DOHH2 (cell line): ENCODE measurements around the gene IFNL4.
"Not testable (repeated sequence)": the region's sequence is repeated elsewhere in the genome, so short reads cannot be mapped to it uniquely, and the experiment has no call there.

Source experiments
- H3F3A ChIP-seq: fragments of 200-600 bp; sonication (generic), shearing (Covaris generic); 2 replicates; pipeline ENCODE4 v1.6.0; 2016; ENCODE audit warnings: antibody characterized with exemption, mild to moderate bottlenecking; ENCODE audit not compliant: control insufficient read depth, insufficient read depth
- H3K27ac ChIP-seq: fragments of 200-600 bp; sonication (generic); 2 replicates; pipeline ENCODE4 v1.5.1; 2014; ENCODE audit warnings: low read depth, mild to moderate bottlenecking, low read length, moderate library complexity
- H3K27me3 ChIP-seq: fragments of 200-600 bp; sonication (generic); 2 replicates; pipeline ENCODE4 v1.6.1; 2014; ENCODE audit warnings: mild to moderate bottlenecking, low read length, mixed read lengths; ENCODE audit not compliant: control insufficient read depth
- H3K36me3 ChIP-seq: fragments of 200-600 bp; sonication (generic); 2 replicates; pipeline ENCODE4 v1.6.1; 2014; ENCODE audit warnings: mild to moderate bottlenecking, low read length, moderate library complexity, mixed read lengths; ENCODE audit not compliant: control insufficient read depth
- H3K4me1 ChIP-seq: fragments of 200-600 bp; sonication (generic); 2 replicates; pipeline ENCODE4 v1.6.1; 2014; ENCODE audit warnings: mild to moderate bottlenecking, low read length, mixed read lengths; ENCODE audit not compliant: control insufficient read depth
- H3K4me2 ChIP-seq: fragments of 200-600 bp; sonication (generic); 2 replicates; pipeline ENCODE4 v1.6.0; 2014; ENCODE audit warnings: mild to moderate bottlenecking, low read length, moderate library complexity
- H3K4me3 ChIP-seq: fragments of 200-600 bp; sonication (generic); 2 replicates; pipeline ENCODE4 v1.5.1; 2014; ENCODE audit warnings: mild to moderate bottlenecking, low read length, mixed read lengths
- H3K79me2 ChIP-seq: fragments of 200-600 bp; sonication (generic); 2 replicates; pipeline ENCODE4 v1.6.1; 2014; ENCODE audit warnings: mild to moderate bottlenecking, low read length, mixed read lengths; ENCODE audit not compliant: control insufficient read depth
- H3K9me2 ChIP-seq: fragments of 200-600 bp; sonication (generic); replicated peaks from 2 replicates; pipeline ENCODE4 v1.6.1; 2014; ENCODE audit warnings: mild to moderate bottlenecking, low read length, mixed read lengths; ENCODE audit not compliant: control insufficient read depth
- H3K9me3 ChIP-seq: fragments of 200-600 bp; sonication (generic); 2 replicates; pipeline ENCODE4 v1.6.1; 2014; ENCODE audit warnings: antibody characterized with exemption, low read length, mixed read lengths; ENCODE audit not compliant: control insufficient read depth, insufficient read depth
- H4K20me1 ChIP-seq: fragments of 200-600 bp; sonication (generic); 2 replicates; pipeline ENCODE4 v1.6.0; 2014; ENCODE audit warnings: low read depth, mild to moderate bottlenecking, antibody characterized with exemption, low read length, moderate library complexity; ENCODE audit not compliant: control insufficient read depth, insufficient read depth
- EZH2phosphoT487 ChIP-seq: fragments of 200-600 bp; sonication (generic); IDR thresholded peaks from 2 replicates; pipeline ENCODE4 v1.6.1; 2017; ENCODE audit warnings: borderline replicate concordance, mild to moderate bottlenecking, antibody characterized with exemption, low read length, moderate library complexity, mixed read lengths
- TF ChIP-seq, protein P1 (sequence below): fragments of 200-600 bp; sonication (generic); IDR thresholded peaks from one replicate; pipeline ENCODE4 v1.5.1; 2014; ENCODE audit warnings: antibody characterized with exemption, mild to moderate bottlenecking, low read depth, low read length; ENCODE audit not compliant: poor library complexity, severe bottlenecking

The IFNL4 gene

DNA sequence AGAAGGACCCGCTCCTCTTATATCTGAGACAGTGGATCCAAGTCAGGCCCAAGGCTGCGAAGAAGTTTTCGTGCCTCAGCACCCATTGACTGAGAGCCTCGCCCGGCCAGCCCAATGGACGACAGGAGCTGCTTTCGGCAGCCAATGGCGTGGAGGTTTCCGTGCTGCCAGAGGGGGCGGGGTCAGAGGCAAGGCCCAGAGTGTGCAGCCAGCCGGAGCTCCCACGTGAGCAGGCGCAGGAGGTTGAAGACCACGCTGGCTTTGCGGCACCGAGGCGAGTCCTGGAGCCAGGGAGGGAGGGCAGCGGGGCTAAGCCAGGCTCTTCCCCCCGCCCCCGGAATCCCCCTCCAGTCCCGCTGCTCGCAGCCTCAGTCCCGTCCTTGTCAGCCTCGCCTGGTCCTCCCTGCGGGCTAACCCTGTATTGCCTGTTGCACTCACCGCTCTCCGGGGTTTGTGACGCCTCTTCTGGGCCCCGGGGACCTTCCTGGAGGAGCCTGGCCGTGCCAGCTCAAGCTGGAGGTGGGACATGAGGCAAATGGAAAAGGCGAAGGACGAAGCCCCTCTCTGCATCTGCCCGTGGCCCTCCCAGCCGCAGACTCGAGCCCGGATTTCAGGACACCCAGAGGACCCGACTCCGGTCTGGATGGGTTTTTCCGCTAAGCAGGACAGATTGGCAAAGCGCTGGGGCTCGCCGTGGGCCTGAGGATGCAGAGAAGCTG is 1.5 kb downstream of the IFNL4 start:
- H3K4me1 ChIP-seq = peaks cover 5% of the 10 kb centered on the region
- no peak overlapping the region for H3K4me2 ChIP-seq
- H3K4me3 ChIP-seq = no peak overlapping the region
- H4K20me1 ChIP-seq = no peaks in the 10 kb centered on the region
- no peaks in the 10 kb centered on the region for H3K36me3 ChIP-seq
- H3K9me2 ChIP-seq = no peaks in the 10 kb centered on the region
- H3K27ac ChIP-seq = no peak overlapping the region
- no peaks in the 10 kb centered on the region for H3F3A ChIP-seq
- no peaks in the 10 kb centered on the region for H3K79me2 ChIP-seq
- no peaks in the 10 kb centered on the region for H3K27me3 ChIP-seq
- TF ChIP-seq, protein P1, sequence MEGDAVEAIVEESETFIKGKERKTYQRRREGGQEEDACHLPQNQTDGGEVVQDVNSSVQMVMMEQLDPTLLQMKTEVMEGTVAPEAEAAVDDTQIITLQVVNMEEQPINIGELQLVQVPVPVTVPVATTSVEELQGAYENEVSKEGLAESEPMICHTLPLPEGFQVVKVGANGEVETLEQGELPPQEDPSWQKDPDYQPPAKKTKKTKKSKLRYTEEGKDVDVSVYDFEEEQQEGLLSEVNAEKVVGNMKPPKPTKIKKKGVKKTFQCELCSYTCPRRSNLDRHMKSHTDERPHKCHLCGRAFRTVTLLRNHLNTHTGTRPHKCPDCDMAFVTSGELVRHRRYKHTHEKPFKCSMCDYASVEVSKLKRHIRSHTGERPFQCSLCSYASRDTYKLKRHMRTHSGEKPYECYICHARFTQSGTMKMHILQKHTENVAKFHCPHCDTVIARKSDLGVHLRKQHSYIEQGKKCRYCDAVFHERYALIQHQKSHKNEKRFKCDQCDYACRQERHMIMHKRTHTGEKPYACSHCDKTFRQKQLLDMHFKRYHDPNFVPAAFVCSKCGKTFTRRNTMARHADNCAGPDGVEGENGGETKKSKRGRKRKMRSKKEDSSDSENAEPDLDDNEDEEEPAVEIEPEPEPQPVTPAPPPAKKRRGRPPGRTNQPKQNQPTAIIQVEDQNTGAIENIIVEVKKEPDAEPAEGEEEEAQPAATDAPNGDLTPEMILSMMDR = no peak
- TF ChIP-seq EZH2phosphoT487 = no peak
- no peaks in the 10 kb centered on the region for H3K9me3 ChIP-seq

DNA sequence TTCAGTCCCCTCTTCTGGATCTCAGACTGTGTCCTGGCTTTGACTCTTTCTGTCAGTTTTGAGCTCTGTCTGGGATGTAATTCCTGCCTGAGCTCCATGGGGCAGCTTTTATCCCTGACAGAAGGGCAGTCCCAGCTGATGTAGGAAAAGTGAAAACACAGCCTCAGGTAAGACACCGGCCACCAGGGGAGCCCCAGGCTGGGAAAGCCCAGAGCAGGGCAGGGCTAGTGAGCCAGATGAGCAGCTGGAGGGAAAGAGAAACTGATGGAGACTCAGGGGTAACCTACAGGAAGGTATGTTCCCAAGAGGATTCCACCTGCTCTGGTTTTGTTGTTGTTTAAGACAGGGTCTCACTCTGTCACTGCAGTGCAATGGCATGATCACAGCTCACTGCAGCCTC is 3.5 kb downstream of the IFNL4 start:
- H4K20me1 ChIP-seq, H3K4me3 ChIP-seq, H3K27ac ChIP-seq, H3K9me3 ChIP-seq, H3K36me3 ChIP-seq, H3F3A ChIP-seq, H3K4me2 ChIP-seq, H3K79me2 ChIP-seq, H3K9me2 ChIP-seq, H3K4me1 ChIP-seq, H3K27me3 ChIP-seq: not testable (repeated sequence)

DNA sequence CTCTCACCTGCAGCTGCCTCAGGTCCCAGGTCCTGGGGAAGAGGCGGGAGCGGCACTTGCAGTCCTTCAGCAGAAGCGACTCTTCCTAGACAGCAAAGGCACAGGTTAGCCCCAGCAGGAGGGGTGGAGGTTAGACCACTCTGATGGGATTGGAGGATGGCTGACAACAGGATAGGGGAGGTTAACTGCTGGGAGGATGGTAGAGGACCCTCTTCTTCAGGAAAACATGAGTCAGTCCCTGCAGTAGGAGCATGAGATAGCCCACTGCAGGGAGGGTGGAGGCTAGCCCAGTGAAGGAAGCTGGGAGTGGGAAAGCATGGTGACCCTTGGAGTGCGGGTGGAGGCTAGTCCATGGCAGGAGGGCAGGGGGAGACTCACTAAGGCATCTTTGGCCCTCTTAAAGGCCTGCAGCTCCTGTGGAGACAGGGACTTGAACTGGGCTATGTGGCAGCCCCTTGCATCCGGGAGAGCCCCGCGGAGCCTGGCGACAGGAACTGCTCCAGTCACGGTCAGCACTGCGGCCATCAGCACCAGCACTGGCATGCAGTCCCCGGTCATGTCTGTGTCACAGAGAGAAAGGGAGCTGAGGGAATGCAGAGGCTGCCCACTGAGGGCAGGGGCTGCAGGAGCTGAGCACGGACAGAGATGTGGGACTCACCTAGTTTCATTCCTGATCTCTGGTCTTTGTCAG is 4.1 kb downstream of the IFNL4 start, which contains the start of gene IFNL3:
TSS of gene IFNL3 (minus strand) at position 597 of the 691 bp plus-strand sequence. CDS start at position 558, 39 bp downstream.
- not testable (repeated sequence) for H3K9me2 ChIP-seq, H3K9me3 ChIP-seq, H3K36me3 ChIP-seq, H3K79me2 ChIP-seq, H3K4me3 ChIP-seq, H3K4me2 ChIP-seq, H3K27ac ChIP-seq, H3K4me1 ChIP-seq, H3K27me3 ChIP-seq, H4K20me1 ChIP-seq, H3F3A ChIP-seq

DNA sequence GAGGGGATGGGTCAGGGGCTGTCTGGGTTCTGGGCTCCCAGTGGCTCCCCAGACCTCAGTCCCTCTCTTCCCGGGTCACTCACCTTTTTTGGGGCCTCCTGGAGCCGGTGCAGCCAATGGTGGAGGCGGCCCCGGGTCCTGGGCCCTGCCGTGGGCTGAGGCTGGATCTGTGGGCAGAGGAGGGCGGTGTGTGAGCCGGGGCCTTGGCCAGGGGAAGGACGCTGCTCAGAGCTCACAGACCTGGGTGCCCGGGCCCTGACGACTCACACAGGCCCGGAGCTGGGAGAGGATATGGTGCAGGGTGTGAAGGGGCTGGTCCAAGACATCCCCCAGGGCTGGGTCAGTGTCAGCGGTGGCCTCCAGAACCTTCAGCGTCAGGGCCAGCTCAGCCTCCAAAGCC is 4.9 kb downstream of the IFNL4 start:
- H3K4me3 ChIP-seq, H4K20me1 ChIP-seq, H3F3A ChIP-seq, H3K9me3 ChIP-seq, H3K79me2 ChIP-seq, H3K4me1 ChIP-seq, H3K9me2 ChIP-seq, H3K36me3 ChIP-seq, H3K4me2 ChIP-seq, H3K27me3 ChIP-seq, H3K27ac ChIP-seq: not testable (repeated sequence)

DNA sequence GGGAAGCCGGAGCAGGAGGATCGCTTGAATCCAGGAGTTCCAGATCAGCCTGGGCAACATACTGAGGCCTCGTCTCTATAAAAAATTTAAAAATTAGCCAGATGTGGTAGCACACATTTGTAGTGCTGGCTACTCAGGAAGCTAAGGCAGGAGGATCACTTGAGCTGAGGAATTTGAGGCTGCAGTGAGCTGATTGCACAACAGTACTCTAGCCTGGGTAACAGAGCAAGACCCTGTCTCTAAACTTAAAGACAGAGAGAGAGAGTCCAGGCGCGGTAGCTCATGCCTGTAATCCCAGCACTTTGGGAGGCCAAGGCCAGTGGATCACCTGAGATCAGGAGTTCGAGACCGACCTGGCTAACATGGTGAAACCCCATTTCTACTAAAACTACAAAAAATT is 8.2 kb downstream of the IFNL4 start:
- no peak for TF ChIP-seq EZH2phosphoT487
- TF ChIP-seq, protein P1 = no peak
- no peaks in the 10 kb centered on the region for H3K36me3 ChIP-seq
- H3K79me2 ChIP-seq = no peaks in the 10 kb centered on the region
- no peak overlapping the region for H3K4me3 ChIP-seq
- no peaks in the 10 kb centered on the region for H4K20me1 ChIP-seq
- peaks cover 8% of the 10 kb centered on the region for H3K4me1 ChIP-seq
- H3K9me2 ChIP-seq = no peaks in the 10 kb centered on the region
- no peak overlapping the region for H3K27ac ChIP-seq
- H3F3A ChIP-seq = no peaks in the 10 kb centered on the region
- no peak overlapping the region for H3K4me2 ChIP-seq
- H3K27me3 ChIP-seq = no peaks in the 10 kb centered on the region
- no peaks in the 10 kb centered on the region for H3K9me3 ChIP-seq
